Smooth muscle cell of the brain vasculature (primary cell): Measurements from ENCODE around the gene SHMT1.
A peak's percentile ranks its signal among the peaks of the same experiment; 100 is the strongest.
"Not testable (repeated sequence)": the region's sequence is repeated elsewhere in the genome, so short reads cannot be mapped to it uniquely, and the experiment has no call there.

Experiments used
- DNase-seq: peaks from one replicate; pipeline ENCODE4 v3.0.0-alpha.2; 2012; ENCODE audit warnings: low read depth, low spot score

SHMT1 gene

DNA sequence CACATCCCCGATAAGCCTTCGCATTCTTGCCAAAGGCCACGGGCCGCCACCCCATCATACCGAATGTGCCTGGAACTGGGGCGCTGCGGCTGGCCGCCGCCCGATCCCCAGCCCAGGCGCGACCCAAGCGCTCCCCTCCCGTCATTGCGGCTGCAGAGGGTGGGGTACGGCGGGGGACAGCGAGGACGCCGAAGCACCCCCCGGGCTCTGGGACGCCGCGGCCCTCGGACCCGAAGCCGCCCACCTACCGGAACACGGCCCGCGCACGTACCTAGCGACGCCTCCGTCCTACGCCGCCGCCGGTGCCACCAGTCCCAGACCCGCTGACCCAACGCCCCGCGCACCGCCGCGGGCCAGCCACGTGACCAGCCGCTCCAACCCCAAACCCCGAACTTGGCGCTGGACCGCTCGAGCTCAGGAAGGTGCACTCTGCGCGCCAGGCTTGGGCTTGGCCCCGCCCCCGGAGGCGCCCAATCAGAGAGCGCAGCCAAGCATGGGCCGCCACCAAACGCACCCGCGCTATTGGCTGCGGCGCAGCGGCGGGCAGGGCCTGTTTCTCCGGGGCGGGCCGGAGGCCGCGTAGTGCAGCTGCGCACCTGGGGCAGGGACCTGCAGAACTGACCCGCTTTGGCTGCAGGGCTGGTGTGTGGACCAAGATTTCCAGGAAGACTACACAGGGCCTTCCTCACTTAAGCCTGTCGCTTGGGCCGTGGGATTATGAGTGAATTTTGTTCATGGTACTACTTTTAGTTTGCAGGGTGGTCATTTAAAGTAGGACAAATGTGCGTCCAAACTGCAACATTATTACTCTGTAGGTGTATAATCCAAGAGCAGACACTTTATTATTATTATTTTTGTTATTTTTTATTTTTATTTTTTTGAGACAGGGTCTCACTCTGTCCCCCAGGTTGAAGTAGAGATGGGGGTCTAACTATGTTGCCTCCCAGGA, at the start of gene SHMT1:
TSS of gene SHMT1 (minus strand) at position 450 of the 949 bp plus-strand sequence. CDS start 7,569 bp downstream, outside the sequence.
- peak; percentile 55 for DNase-seq

DNA sequence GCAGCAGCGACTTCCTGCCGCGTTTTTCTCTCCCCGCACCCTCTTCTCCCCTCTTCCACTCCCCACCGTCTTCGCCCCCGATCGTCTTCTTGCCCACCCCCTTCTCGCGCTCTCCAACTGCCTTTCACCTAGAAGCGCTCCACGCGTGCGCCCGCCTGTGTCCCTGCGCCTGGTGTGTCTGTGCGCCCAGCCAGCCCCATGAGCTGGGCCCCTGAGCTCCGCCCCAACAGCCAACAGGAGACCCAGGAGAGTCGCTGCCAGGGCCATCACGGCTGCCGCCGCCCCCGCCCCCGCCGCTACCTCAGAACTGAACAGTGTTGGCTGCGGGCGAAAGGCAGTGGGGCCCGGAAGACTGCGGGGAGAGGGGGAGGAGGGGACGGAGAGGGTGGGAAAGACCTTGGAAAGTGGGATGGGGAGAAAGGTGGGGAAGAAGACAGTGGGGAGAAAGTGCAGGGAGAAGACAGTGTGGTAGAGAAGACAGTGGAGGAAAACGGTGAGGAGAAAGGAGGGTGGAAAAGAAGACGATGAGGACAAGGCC, 48.7 kb upstream of the SHMT1 start:
- not testable (repeated sequence) for DNase-seq

GRCh38 chr17:18411377-18411864, 48.1 kb upstream of the SHMT1 start:
- peak; percentile 18 for DNase-seq

DNA sequence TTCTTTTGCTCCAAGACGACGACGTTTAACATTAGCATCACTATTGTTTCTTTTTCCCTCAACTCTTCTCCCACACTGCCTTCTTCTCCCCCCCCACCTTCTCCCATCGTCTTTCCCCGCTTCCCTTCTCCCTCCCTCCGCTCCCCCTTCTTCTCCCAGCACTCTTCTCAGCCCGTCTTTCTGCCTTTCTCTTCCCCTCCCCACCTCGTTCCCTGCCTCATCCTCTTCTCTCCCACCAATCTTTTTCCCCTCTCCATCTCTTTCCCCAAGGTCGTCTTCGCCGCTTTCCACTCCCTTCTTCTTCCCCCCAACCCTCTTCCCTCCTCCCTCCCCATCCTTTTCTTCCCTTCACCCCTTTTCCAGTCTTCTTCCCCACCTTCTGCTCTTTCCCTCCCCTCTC, 47.4 kb upstream of the SHMT1 start:
- DNase-seq, result not testable (repeated sequence)

DNA sequence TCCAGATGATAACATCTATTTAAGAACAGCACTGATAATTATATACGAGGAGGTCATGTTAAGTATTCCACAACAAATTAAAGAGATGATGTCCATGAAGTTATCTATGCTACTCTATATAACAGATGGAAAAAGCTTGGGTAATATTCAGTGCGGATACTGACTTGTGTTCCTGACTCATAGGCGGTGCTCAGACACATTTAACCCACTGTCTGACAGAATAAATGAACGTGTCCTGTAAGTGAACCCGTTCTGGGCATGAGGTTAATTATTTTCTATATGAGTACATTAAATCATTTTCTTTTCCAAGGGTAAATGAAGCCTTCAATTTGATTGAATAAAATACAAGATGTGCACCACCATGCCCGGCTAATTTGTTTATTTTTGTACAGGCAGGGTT, 46.0 kb upstream of the SHMT1 start:
- not testable (repeated sequence) for DNase-seq

DNA sequence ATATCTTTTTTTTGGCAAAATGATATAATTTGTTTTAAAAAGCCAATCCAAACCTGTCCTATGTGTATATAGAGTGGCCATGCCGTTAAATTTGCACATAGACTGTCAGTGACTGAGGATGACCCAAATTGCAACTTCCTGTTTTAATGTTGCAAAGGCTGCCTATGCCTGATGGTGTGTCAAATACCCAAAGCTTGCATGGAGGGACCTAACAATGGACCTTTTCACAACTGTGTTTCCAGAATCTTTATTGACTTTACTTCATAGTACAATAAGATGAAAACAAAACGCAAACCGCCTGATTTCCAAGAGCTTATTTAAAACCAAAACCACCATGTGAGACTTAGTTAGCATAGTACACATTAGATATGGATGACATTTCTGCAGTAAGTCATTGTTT, 45.6 kb upstream of the SHMT1 start:
- not testable (repeated sequence) for DNase-seq

DNA sequence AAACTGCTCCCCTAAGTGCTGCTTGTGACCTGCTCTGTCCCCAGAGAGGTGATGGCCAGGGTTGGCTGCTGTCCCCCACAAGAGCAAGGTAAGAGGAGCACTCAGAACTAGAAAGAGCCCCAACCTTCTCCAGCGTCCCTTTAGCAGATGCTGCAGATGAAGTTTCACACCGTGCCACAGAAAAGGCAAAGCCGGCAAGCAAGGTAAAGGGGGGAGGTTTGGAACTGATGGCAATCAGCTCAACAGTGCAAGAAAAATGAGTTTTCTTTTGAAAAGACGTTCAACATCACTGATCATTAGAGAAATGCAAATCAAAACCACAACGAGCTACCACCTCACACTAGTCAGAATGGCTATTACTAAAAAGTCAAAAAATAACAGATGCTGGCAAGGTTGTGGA, 40.3 kb upstream of the SHMT1 start:
- DNase-seq, result not testable (repeated sequence)

- DNase-seq, result not testable (repeated sequence)
Observed at GRCh38 chr17:18403166-18403565, 39.8 kb upstream of the SHMT1 start.

GRCh38 chr17:18401872-18402590, 38.7 kb upstream of the SHMT1 start:
- not testable (repeated sequence) for DNase-seq

DNA sequence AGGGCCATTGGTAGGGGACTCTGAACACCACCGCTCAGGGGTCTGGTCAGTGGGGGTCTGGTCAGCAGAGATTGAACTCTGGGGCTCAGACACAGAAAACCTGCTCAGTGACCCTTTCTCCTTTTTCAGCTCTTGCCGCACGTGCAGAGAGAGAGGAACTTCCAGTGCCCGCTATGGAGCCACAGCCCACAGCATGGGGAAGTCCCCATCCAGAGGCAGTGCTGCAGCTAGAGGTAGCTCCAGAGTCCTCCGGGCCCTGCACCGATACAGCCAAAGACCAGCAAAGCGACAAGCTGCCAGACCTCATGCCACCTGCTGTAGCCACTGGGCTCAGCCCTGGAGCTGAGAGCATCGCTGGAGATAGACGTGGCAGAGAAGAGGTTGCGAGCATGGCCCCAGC, 25.4 kb upstream of the SHMT1 start:
- not testable (repeated sequence) for DNase-seq

DNA sequence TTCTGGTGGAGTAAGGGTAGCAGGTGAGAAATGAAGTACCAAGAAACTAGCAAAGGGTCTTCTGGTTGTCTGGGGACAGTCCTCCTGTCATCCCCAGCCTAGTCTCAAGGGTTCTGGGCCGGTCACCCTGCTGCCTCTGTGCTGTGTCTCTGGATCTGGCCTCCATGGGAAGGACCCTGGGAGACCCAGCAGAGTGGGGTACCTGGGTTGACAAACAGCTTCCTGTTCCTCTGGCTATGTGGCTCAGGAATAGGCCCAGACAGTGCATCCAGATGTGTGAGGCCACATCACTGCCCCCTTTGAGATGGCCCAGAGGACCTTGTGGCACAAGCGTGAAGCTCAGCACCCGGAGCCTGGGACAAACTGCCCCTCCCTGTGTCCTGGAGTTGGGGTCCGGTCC, 24.9 kb upstream of the SHMT1 start:
- DNase-seq, result not testable (repeated sequence)

GRCh38 chr17:18387583-18387982, 24.2 kb upstream of the SHMT1 start:
- not testable (repeated sequence) for DNase-seq

GRCh38 chr17:18384271-18384670, 20.9 kb upstream of the SHMT1 start:
- not testable (repeated sequence) for DNase-seq

DNA sequence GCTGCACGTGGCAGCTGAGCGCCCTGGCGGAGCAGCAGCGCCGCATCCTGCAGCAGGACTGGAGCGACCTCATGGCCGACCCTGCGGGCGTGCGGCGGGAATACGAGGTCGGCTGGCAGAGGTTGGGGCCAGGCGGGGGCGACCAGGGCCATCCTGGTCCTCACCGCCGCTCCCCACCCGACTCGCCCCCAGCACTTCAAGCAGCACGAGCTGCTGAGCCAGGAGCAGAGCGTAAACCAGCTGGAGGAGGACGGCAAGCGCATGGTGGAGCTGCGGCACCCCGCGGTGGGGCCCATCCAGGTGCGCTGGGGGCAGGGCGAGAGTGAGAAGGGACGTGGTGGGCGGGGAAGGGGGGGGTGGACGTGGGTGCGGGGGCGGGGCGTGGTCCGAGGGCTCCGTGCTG, 19.7 kb upstream of the SHMT1 start:
- not testable (repeated sequence) for DNase-seq

GRCh38 chr17:18382441-18383078, 19.2 kb upstream of the SHMT1 start:
- DNase-seq, result no peak

GRCh38 chr17:18381953-18382245, 18.5 kb upstream of the SHMT1 start:
- no peak for DNase-seq

DNA sequence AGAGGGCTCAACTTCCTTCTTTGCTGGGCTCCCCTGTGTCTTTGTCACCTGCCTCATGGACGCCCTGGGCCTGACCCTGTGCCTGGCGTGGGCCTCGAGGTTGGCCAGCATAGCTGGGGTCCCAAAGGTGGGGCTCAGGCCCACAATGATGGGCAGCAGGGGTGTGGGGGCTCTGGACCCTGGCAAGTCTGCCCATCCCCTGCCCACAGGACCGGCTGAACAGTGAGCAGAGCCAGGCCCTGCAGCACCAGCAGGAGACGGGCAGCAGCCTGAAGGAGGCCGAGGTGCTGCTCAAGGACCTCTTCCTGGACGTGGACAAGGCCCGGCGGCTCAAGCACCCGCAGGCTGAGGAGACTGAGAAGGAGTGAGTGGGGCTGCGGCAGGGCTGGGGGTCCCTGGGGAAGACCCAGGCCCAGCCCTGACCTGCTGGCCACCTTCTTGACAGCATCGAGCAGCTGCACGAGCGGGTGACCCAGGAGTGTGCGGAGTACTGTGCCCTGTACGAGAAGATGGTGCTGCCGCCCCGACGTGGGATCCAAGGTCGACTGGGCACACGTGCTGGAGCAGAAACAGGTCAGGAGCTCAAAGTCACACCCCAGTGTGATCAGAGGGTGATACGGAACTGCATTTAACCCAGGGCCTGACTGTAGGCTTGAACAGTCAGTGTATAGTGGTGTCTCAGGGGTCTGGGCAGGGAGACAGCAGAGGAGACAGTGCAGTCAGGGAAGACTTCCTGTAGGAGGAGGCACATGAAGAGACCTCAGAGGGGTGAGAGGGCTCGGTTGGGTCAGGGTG, 18.0 kb upstream of the SHMT1 start:
- no peak for DNase-seq

DNA sequence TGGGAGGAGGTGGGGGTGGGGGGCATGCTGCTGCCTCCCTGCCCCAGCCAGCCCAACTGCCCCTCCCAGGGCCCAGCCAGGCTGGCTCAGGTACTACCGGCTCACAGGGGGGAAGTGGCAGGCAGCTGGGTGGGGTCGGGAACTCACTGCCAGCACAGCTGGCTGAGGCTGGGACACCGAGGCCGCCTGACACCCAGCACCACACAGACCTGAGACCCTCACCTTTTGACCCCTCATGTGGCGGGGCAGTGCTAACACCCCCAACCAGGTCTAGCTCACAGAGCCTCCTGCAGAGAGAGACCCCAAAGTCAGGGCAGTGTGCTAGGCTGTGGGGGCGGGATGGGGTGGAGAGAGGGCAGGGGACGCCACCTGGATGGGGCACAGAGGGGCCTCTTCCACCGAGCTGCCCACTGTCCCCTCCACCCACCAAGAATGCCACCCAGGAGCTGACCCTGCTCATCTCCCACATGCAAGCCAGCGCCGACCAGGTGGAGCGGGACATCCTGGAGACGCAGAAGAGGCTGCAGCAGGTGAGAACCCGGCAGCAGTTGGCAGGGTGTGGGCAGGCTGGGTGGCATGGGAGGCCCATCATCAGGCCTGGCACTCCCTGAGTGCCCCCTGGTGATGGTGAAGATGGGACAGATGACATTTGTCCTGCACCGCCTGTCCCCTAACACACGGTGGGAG, 17.3 kb upstream of the SHMT1 start:
- no peak for DNase-seq

DNA sequence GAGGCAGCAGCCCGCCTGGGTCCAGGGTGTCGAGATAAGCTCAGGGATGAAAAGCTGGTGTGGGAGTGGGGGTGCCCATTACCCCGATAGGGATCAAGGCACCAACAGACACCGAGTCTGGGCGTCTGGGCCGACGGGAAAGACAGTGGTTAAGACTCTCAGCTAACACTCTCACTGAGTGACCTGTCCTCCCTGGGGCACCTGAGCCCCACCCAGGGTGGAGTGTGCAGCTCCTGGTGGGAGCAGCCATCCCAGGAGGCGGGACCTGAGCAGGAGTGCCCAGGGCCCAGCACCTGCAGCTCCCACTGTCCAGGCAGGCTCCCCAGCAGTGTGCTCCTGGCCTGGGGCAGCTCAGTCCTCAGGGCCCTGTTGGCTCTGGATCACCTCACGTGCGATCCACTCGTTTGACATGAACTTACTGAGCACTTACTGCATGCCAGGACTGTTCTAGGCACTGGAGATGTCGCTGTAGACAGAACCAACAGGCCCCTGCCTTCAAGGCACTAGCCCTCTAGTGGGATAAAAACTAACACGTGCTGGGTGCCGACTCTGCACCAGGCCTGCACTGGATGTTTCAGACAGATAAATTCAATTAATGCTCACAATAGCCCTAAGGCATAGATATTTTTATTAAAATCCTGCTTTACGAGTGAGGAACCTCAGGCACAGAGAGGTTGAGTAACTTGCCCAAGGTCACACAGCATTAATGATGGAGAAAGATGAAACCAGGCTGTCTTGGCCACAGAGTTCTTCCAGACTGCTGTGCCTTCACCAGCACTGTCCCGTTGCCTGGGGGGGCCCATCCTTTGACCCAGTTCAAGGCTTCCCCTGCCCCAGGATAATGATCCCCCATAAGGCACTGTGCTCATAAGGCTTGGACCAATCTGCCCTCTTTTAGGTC, 16.1 kb upstream of the SHMT1 start:
- DNase-seq, result no peak
